Ovary (tissue), 3 donors: ENCODE measurements around the gene POM121L12.

Source experiments
- POLR2A ChIP-seq: fragments of 450-650 bp; IDR thresholded peaks from one replicate; pipeline ENCODE4 v1.6.1; 2017; ENCODE audit warnings: antibody characterized with exemption, mild to moderate bottlenecking, moderate library complexity
- TF ChIP-seq, protein P1 (sequence below), 3 donors: fragments of 450-650 bp in 2 of 3; fragments of 200-600 bp in 1 of 3; IDR thresholded peaks; one replicate each; pipeline versions ENCODE4 v1.5.1 to v1.8.0; 2016 to 2022; ENCODE audit warnings: antibody characterized with exemption in 3 of 3, mild to moderate bottlenecking in 1 of 3
- donor health status: DM: no; HTN: no; CAD: no.

DNA sequence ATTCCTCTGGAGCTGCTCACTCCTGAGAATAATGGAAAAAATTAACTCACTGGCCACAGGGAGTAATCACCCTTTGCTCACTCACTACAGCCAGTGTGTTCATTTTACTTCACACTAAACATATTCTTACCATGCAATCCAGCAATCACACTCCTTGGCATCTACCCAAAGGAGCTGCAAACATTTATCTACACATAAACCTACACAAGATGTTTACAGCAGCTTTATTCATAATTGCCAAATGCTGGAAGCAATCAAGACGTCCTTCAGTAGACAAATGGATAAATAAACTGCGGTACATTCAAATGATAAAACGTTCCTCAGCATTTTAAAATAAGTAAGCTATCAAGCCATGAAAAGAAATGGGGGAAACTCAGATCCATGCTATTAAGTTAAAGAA lies 34.2 kb upstream of the POM121L12 start:
- TF ChIP-seq, protein P1, sequence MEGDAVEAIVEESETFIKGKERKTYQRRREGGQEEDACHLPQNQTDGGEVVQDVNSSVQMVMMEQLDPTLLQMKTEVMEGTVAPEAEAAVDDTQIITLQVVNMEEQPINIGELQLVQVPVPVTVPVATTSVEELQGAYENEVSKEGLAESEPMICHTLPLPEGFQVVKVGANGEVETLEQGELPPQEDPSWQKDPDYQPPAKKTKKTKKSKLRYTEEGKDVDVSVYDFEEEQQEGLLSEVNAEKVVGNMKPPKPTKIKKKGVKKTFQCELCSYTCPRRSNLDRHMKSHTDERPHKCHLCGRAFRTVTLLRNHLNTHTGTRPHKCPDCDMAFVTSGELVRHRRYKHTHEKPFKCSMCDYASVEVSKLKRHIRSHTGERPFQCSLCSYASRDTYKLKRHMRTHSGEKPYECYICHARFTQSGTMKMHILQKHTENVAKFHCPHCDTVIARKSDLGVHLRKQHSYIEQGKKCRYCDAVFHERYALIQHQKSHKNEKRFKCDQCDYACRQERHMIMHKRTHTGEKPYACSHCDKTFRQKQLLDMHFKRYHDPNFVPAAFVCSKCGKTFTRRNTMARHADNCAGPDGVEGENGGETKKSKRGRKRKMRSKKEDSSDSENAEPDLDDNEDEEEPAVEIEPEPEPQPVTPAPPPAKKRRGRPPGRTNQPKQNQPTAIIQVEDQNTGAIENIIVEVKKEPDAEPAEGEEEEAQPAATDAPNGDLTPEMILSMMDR (IDR thresholded peaks at IDR 0.05), result no peak
- TF ChIP-seq POLR2A, result no peak
